Measurements from ENCODE around the gene FBXL3.
A peak's percentile ranks its signal among the peaks of the same experiment; 100 is the strongest.
"Not testable (repeated sequence)": the region's sequence is repeated elsewhere in the genome, so short reads cannot be mapped to it uniquely, and the experiment has no call there.

Gene FBXL3

GRCh38 chr13:76982061-76982460 is 44.9 kb downstream of the FBXL3 start:
- DNase-seq: no peak

- DNase-seq: peak; percentile 84
Observed at GRCh38 chr13:76980075-76980718, 46.8 kb downstream of the FBXL3 start.

DNA sequence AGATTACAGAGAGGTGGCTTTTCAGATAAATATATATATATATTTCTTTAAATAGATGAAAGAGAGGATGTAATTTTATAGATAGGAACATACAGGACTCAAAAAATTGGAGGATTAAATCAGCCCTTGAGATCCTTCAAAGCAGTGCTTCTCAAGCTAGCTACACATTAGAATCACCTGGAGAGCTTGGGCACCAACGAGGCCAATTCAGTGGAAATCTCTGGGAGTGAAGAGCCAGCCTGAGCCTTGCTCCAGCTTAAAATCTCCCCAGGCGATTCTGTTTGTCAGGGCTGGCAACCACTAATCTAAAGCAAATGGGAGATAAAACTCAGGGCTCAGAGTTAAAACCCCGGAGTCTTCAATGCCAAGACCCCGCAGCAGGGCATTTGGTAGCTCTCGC is 50.0 kb downstream of the FBXL3 start:
- no peak for DNase-seq

- no peak for DNase-seq
Observed at GRCh38 chr13:76976490-76976889, 50.5 kb downstream of the FBXL3 start.

DNA sequence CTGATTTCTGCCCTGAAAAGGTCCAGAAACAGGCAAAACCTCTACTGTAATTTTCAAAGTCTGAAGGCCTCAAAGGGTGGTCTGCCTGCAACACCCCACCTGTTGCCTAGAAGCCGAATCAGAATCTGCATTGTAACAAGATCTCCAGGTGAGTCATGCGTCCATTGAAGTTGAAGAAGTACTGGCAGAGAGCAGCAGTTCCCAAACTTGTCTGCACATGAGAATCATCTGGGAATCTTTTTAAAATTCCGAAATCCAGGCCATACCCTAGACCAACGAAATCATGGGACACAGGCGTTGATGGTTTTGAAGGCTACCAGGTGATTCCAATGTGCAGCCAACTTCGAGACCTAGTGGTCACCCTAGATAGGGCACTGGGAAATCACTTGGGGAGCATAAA is 51.1 kb downstream of the FBXL3 start:
- DNase-seq: no peak

DNA sequence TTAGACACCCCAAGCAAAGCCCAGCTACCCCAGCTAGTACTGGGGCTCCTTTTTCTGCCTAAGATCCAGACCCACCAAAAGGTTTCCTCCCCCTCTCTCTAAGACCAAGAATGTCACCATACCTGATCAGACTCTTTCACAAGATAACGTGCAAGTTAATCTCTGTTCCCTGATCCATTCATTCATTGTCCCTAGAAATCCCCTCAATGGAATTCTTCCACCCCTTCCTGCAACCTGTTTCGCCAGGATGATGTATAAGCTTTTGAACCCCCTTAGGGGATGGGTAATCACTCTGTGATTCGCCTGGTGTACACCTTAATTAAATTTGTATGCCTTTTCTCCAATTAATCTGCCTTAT is 52.4 kb downstream of the FBXL3 start:
- DNase-seq: no peak

- DNase-seq: no peak
Observed at GRCh38 chr13:76973920-76974617, 52.9 kb downstream of the FBXL3 start.

DNA sequence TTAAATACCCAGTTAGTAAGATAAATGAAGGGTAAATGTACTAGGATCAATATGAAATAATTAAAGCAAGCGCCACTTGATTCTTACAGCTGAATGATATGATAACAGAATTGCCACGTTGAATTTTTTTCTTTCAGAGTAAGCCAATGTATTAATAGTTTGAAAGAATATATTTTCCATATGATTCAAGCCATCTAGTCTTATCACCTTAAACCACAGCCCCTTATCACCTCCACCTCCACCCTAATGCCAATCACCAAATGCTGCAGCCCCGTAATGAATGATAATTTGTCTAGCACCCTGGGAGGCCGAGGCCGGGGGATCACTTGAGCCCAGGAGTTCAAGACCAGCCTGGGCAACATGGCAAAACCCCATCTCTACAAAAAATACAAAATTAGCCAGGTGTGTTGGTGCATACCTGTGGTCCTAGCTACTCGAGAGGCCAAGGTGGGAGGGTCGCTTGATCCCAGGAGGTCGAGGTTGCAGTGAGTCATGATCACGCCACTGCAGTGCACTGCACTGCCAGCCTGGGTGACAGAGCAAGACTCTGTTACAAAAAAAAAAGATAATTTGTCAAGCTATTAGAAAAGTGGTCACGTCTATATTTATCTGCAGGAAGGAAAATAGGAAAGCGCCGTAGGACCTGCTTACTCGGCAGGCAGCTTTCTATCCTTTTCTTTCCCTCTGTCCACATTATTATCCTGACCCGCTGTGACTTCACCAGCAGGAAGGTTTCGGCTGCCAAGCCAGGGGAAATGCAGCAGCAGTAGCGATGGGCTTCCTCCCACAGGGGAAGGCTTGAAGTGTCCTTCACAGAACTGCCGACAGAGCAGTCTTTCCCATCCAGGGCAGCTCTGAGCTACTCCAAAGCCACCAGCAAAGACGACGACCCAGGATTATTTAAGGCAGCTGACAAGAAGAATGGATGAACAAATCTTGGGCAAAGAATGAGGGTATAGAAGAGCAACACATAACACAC is 54.8 kb downstream of the FBXL3 start:
- DNase-seq: no peak

DNA sequence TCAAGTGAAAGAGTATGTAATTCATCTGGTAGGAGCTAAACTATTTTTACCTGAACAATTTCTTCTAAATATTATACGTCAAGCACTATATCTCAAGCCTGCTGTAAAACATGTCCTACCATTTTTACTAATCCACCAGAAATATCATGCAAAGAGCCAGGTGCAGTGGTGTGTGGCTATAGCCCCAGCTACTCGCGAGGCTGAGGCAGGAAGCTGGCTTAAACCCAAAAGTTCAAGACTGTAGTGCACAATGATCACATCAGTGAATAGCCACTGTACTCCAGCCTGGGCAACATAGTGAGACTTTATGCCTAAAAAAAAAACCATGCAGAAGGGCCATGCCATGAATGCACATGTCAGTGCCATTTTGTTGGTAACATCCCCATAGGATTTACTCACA is 55.7 kb downstream of the FBXL3 start:
- DNase-seq: no peak

GRCh38 chr13:76969488-76970365 is 57.2 kb downstream of the FBXL3 start:
- no peak for DNase-seq

GRCh38 chr13:76968041-76968440 is 58.9 kb downstream of the FBXL3 start:
- no peak for DNase-seq

DNA sequence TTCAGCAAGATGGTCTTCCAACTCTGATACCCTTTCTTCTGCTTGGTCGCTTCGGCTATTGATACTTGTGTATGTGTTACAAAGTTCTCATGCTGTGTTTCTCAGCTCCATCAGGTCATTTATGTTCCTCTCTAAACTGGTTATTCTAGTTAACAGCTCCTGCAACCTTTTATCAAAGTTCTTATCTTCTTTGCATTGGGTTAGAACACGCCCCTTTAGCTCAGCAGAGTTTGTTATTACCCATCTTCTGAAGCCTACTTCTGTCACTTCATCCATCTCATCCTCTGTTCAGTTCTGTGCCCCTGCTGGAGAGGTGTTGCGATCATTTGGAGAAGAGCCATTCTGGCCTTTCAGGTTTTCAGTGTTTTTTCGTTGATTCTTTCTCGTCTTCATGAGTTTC is 59.9 kb downstream of the FBXL3 start:
- DNase-seq: no peak

DNA sequence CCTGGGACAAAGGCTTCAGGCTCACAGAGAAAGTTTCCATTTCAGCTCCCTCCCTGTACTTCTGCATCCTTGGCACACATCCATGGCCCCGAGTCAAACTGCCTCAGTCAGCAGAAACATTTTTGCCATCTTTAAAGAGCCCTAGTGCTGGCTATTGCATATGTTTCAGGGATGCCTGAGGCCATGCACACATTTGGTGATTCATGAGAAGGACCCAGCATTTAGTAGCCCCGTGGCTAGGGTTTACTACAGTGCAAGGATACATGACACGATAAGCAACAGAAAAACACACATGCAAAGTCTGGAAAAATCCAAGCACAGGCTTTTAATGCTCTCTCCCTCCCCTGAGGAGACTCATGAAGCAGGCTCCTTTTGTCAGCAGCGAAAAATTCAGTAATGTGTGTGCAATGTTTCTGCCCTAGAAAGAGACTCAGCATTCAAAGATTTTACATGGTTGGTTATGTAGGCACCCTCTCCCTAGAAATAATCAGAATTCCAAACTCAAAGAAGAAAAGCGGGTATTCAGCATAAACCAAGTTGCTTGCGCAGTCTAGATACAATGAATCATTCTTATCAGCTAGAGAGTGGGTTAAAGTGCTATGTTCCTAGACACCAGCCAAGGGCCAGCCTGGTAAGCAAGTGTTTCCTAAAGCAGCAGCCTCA is 61.1 kb downstream of the FBXL3 start:
- no peak for DNase-seq

DNA sequence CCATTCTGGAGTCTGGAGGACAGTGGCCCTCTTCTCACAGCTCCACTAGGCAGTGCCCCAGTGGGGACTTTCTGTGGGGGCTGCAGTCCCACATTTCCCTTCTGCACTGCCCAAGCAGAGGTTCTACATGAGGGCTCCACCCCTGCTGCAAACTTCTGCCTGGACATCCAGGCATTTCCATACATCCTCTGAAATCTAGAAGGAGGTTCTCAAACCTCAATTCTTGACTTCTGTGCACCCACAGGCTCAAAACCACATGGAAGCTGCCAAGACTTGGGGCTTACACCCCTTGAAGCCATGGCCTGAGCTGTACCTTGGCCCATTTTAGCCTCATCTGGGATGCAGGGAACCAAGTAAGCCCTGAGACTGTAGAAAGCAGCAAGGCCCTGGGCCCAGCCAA is 67.2 kb downstream of the FBXL3 start:
- not testable (repeated sequence) for DNase-seq

DNA sequence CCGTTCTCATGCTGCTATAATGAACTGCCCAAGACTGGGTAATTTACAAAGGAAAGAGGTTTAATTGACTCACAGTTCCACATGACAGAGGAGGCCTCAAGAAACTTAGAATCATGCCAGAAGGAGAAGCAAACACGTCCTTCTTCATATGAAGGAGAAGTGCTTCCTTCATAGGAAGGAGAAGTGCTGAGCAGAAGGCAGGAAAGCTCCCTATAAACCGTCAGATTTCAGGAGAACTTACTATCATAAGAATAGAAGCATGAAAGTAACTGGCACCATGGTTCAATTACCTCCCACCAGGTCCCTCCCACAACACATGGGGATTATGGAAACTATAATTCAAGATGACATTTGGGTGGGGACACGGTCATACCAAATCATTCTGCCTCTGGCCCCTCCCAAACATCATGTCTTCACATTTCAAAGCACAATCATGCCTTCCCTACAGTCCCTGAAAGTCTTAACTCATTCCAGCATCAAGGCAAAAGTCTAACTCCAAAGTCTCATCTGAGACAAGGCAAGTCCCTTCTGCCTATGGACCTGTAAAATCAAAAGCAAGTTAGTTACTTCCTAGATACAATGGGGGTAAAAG is 68.0 kb downstream of the FBXL3 start:
- no peak for DNase-seq

DNA sequence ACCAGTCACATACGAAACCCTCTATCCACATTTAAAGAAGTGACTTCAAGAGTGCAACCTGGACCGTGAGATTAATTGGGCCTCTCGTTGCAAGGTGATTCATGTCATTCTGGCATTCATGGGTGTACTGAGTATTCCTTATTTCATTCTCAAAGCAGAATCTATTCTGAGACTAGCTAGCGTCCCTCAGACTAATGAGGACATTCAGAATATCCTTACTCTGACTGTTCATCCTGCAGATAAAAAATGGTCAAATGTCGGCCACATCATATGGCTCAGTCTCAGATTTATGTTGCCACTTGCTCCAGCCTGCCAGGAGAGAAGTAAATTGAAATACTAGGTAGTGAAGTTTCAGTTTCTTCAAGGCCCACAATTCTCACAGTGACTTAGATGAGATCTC is 71.3 kb downstream of the FBXL3 start:
- no peak for DNase-seq
